Astrocyte (in vitro differentiated cells and primary cell): ENCODE data around the gene CCNL1. TPM values are rescaled to one million over a fixed set of nuclear protein-coding genes. Genes with fewer than 3 reads are reported as not detected.

Source experiments
- DNase-seq: peaks from one replicate; pipeline ENCODE4 v3.0.0-alpha.2; 2010; ENCODE audit warnings: low read depth
- FAIRE-seq: peaks from 2 replicates; lab custom pipeline; 2011; peaks lifted over from hg19 to GRCh38; lab: Jason Lieb, UNC
- H2AFZ ChIP-seq: 2 replicates; pipeline ENCODE4 v1.6.0; 2012; ENCODE audit warnings: low read depth, low read length, inconsistent platforms
- H3K27ac ChIP-seq: 2 replicates; pipeline ENCODE4 v1.5.1; 2011; ENCODE audit warnings: low read depth, low read length, inconsistent platforms
- H3K27me3 ChIP-seq: 2 replicates; pipeline ENCODE4 v1.6.0; 2011; ENCODE audit warnings: low read length, inconsistent platforms; ENCODE audit not compliant: insufficient read depth
- H3K36me3 ChIP-seq: 2 replicates; pipeline ENCODE4 v1.5.1; 2011; ENCODE audit warnings: low read length, inconsistent platforms; ENCODE audit not compliant: insufficient read depth
- H3K4me1 ChIP-seq: 2 replicates; pipeline ENCODE4 v1.5.1; 2011; ENCODE audit warnings: low read length, inconsistent platforms; ENCODE audit not compliant: insufficient read depth
- H3K4me2 ChIP-seq: 2 replicates; pipeline ENCODE4 v1.6.0; 2012; ENCODE audit warnings: low read length, inconsistent platforms
- H3K4me3 ChIP-seq: 2 replicates; pipeline ENCODE4 v1.5.1; 2011; ENCODE audit warnings: low read depth, mild to moderate bottlenecking, low read length, inconsistent platforms; ENCODE audit not compliant: insufficient read depth
- H3K79me2 ChIP-seq: 2 replicates; pipeline ENCODE4 v1.6.0; 2012; ENCODE audit warnings: mild to moderate bottlenecking, low read length, inconsistent platforms; ENCODE audit not compliant: insufficient read depth
- H3K9ac ChIP-seq: 2 replicates; pipeline ENCODE4 v1.6.0; 2012; ENCODE audit warnings: mild to moderate bottlenecking, low read length, inconsistent platforms
- H3K9me3 ChIP-seq: 2 replicates; pipeline ENCODE4 v1.5.1; 2012; ENCODE audit warnings: low read depth, mild to moderate bottlenecking, low read length, inconsistent platforms; ENCODE audit not compliant: insufficient read depth
- H4K20me1 ChIP-seq: 2 replicates; pipeline ENCODE4 v1.6.0; 2012; ENCODE audit warnings: low read length, inconsistent platforms; ENCODE audit not compliant: insufficient read depth
- H3K27ac Mint-ChIP-seq: one replicate; pipeline ENCODE4 v1.8.0; 2021; ENCODE audit warnings: mild to moderate bottlenecking, mixed read lengths; ENCODE audit not compliant: unreplicated experiment
- H3K27me3 Mint-ChIP-seq: one replicate; pipeline ENCODE4 v1.8.0; 2021; ENCODE audit warnings: low read depth, mixed read lengths; ENCODE audit not compliant: unreplicated experiment
- H3K36me3 Mint-ChIP-seq: one replicate; pipeline ENCODE4 v1.8.0; 2021; ENCODE audit warnings: low read depth, mixed read lengths; ENCODE audit not compliant: unreplicated experiment
- H3K4me1 Mint-ChIP-seq: one replicate; pipeline ENCODE4 v1.8.0; 2021; ENCODE audit warnings: low read depth, mixed read lengths; ENCODE audit not compliant: unreplicated experiment
- H3K4me3 Mint-ChIP-seq: one replicate; pipeline ENCODE4 v1.8.0; 2021; ENCODE audit warnings: mild to moderate bottlenecking, moderate library complexity, mixed read lengths; ENCODE audit not compliant: unreplicated experiment
- H3K9me3 Mint-ChIP-seq: one replicate; pipeline ENCODE4 v1.8.0; 2021; ENCODE audit warnings: mild to moderate bottlenecking, mixed read lengths; ENCODE audit not compliant: unreplicated experiment
- CTCF ChIP-seq: IDR thresholded peaks from 2 replicates; pipeline ENCODE4 v1.5.1; 2011; ENCODE audit warnings: low read depth, mild to moderate bottlenecking, inconsistent platforms, low read length, moderate library complexity; ENCODE audit not compliant: insufficient read depth
- EZH2 ChIP-seq: IDR thresholded peaks from 2 replicates; pipeline ENCODE4 v1.6.1; 2012; ENCODE audit warnings: mild to moderate bottlenecking, low read length, inconsistent platforms; ENCODE audit not compliant: insufficient read depth
- total RNA-seq: library from RNA; stranded (reverse); gene quantifications from 2 replicates; pipeline ENCODE4 v1.2.1, GENCODE V29; 2021

CCNL1 gene
- total RNA-seq, 1 donor from 2014 or later = 66.8 TPM

DNA sequence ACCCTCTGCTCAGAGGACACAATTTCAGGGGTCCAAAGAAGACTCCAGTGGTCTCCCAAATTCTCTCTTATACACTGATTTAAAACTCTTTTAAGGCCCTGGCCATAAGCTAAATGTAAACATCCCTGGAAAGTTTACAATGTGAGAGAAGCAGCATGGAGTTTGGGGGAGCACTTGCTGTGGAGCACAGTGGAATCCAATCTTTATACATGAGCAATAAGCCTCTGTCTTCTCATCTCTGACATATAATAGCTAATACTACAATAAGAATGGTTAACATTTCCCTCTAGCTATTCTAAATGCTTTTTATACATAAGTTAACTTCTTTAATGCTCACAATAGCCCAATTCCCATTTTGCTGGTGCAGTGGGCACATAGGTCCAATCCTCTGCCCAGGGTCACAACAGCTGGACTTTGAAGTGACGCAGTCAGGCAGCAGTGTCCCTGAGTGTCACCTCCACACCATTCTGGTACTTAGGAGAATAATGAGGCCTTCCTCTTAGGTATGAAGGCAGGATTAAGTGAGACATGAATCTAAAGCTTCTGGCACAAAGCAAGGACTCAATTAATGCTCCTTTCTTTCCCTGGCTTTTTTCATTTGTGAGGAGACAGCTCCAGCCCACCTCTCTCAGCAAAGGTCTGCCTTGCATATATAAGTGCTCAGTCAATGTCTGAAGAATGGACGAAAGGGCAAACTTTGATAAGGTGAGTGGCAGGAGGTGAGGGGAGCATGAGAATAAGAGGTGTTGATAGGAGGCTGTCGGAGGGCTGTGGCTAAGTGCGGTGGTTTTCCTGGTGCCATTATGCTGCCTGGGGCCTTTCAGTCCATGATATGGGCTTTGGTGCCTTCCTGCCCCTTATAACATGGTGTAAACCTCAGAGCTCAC is 26.3 kb downstream of the CCNL1 start:
- H3K9ac ChIP-seq = no peak overlapping the region
- no peaks in the 10 kb centered on the region for H3K27me3 Mint-ChIP-seq
- DNase-seq (no peak), FAIRE-seq (no peak)
- no peak overlapping the region for H3K27ac ChIP-seq
- no peak overlapping the region for H3K27ac Mint-ChIP-seq
- no peak overlapping the region for H3K4me3 ChIP-seq
- no peaks in the 10 kb centered on the region for H3K27me3 ChIP-seq
- H3K4me3 Mint-ChIP-seq = no peak overlapping the region
- H2AFZ ChIP-seq = no peak overlapping the region
- H3K36me3 Mint-ChIP-seq = no peaks in the 10 kb centered on the region
- no peaks in the 10 kb centered on the region for H3K36me3 ChIP-seq
- H3K79me2 ChIP-seq = no peaks in the 10 kb centered on the region
- no peak for TF ChIP-seq CTCF
- no peak for TF ChIP-seq EZH2
- H3K4me1 ChIP-seq = peaks cover 70% of the 10 kb centered on the region
- H3K4me1 Mint-ChIP-seq = peaks cover 56% of the 10 kb centered on the region
- no peaks in the 10 kb centered on the region for H3K9me3 ChIP-seq
- no peak overlapping the region for H3K4me2 ChIP-seq
- no peaks in the 10 kb centered on the region for H3K9me3 Mint-ChIP-seq
- H4K20me1 ChIP-seq = no peaks in the 10 kb centered on the region

DNA sequence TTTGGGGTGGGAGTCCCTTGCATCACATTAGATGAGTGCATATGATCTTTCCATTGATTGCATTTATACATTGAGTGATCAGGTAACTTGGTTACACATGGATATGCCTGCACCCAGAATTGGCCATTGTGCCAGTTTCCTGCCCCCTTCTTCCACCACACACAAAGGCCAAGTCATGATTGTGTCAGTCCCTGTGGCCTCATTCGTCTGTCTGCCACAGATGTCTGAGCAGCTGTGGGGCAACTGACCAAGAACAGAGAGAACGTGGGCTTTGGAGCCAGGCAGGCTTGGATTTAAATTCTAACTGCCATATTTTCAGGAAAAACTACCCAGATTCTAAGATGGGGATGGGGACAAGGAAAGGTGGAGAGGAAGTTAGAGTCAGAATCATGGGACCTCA is 27.0 kb downstream of the CCNL1 start:
- no peak for DNase-seq
- no peak for TF ChIP-seq CTCF
- TF ChIP-seq EZH2 = no peak
- Histone ChIP-seq H4K20me1 (no peaks in the 10 kb centered on the region), H3K36me3 (no peaks in the 10 kb centered on the region), H3K4me1 (peaks cover 77% of the 10 kb centered on the region), H2AFZ (no peak overlapping the region), H3K79me2 (no peaks in the 10 kb centered on the region), H3K27me3 (no peaks in the 10 kb centered on the region), H3K4me3 (no peak overlapping the region), H3K9ac (no peak overlapping the region), H3K9me3 (no peaks in the 10 kb centered on the region), H3K4me2 (no peak overlapping the region), H3K27ac (no peak overlapping the region)
- H3K4me3 Mint-ChIP-seq = no peak overlapping the region
- no peaks in the 10 kb centered on the region for H3K36me3 Mint-ChIP-seq
- no peak for FAIRE-seq
- H3K27ac Mint-ChIP-seq = peak overlapping the region; percentile 3
- H3K4me1 Mint-ChIP-seq = peaks cover 64% of the 10 kb centered on the region
- no peaks in the 10 kb centered on the region for H3K9me3 Mint-ChIP-seq
- no peaks in the 10 kb centered on the region for H3K27me3 Mint-ChIP-seq

DNA sequence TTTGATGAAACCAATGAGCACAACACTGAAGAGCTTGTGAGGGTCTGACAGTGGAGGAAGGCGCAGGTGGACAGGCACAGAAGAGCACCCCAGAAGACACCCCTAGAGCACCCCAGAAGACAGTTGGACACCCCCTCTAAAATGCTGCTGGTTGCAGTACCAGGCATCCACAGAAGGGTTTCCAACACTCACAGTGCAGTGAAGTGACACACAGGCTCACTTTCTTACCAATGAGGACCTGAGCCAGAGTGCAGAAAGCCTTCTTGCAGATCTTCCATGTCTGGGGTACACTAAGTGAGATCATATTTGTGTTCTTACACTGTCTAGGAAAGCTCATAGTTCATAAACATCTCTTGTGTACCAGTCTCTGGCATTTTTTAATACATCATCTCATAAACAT is 27.6 kb downstream of the CCNL1 start:
- no peaks in the 10 kb centered on the region for H3K36me3 ChIP-seq
- H3K4me3 Mint-ChIP-seq = no peak overlapping the region
- no peak for FAIRE-seq
- H3K9me3 Mint-ChIP-seq = no peaks in the 10 kb centered on the region
- no peak for DNase-seq
- H3K9me3 ChIP-seq = no peaks in the 10 kb centered on the region
- peaks cover 83% of the 10 kb centered on the region for H3K4me1 ChIP-seq
- TF ChIP-seq EZH2 = no peak
- TF ChIP-seq CTCF = peak; percentile 12
- peak overlapping the region; percentile 73 for H3K9ac ChIP-seq
- no peak overlapping the region for H3K4me3 ChIP-seq
- H3K4me2 ChIP-seq = peak overlapping the region; percentile 71
- H3K27me3 Mint-ChIP-seq = no peaks in the 10 kb centered on the region
- no peaks in the 10 kb centered on the region for H3K36me3 Mint-ChIP-seq
- H2AFZ ChIP-seq = no peak overlapping the region
- H3K4me1 Mint-ChIP-seq = peaks cover 69% of the 10 kb centered on the region
- no peaks in the 10 kb centered on the region for H3K27me3 ChIP-seq
- H3K27ac ChIP-seq = peak overlapping the region; percentile 97
- H3K79me2 ChIP-seq = no peaks in the 10 kb centered on the region
- no peaks in the 10 kb centered on the region for H4K20me1 ChIP-seq
- no peak overlapping the region for H3K27ac Mint-ChIP-seq
